KBM-7 (cell line): Measurements from ENCODE around the gene KPTN.

Experiments
- DNase-seq: peaks from one replicate; pipeline ENCODE4 v3.0.0-alpha.2; 2015
- in situ Hi-C: fragments of 300-500 bp; cut with MboI; formaldehyde crosslinking; loops from 2 replicates; pipeline ENCODE4 v1.14.3; 2020; ENCODE audit warnings: low sequenced_read_pairs, low pct_unique_long_range_greater_than_20kb, mixed read lengths

Gene KPTN

DNA sequence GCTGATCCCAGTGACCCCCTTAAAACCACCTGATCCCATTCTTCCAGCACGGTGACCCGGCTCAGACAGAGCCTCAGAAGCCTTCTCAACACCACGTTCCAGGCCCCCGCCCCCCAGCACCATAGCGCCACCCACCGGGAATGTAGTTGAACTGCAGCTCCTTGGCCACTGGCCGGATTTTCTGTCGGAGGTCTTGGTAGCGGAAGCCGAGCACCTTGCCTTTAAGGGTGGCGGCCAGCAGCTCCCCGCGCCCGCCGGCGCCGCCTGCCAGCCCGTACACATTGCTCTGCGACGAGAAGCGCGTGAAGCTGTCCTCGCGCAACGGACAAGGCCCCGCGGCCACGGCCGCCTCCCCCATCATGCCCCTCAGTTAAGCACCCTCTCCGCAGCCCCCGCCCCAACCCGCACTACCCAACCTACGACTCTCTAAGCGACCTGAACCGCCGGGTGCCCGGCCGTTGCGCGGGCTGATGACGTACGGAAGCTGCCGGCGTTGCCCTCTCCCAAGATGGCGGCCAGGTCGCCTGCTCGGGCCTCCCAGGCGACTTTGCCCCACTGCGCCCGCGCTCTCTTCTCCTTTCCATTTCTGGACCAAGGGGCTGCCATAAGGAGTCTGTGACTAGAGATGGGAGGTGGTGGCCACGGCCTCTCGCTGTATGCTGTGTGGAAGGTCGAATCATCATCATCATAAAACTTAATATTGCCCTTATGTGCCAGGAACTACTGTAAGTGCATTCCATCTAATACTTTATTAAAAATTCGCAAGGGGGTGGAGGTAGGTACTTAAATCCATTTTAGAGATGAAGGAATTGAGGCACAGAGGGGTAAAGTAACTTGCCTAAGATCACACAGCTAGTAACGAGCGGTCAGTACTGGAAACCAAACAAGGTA, at the start of gene KPTN:
KPTN (minus strand) TSS at position 420 of the 891 bp plus-strand sequence; CDS start at position 361, 59 bp downstream.
- peak; percentile 90 for DNase-seq
- in situ Hi-C loops = no loop called here

DNA sequence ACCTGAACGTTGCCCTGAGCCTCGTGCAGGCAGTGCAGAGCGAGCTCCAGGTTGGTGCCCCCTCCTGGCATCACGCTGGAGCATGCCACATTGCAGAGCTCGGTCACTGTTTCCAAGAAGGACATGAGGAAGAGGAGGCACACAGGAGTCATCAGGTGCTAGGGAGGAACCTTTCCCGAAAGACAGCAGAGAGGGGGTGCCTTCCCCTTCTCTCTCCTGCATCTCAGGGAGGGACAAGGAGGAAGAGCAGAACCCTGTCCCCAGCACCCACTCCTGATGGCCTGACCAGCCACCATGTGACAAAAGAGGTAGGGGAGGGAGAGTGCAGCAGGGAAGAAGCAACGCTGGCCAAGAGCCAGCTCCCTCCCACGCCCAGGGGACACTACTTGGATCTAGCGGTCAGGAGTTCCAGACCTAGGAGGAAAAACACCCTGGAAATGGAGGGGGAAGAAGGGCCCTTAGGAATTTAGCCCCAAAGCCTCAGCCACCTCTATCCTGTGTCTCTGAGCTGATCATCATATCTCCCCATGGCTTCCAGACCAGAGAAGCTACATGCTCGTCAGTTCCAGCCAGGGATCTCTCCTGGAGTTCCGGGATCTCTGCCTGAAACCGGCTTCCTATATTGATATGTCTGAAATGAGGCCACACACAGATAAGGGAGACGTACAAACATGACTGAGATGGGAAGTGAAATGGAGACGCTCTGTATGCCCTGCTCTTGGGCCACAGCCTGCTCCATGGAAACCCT, 47.8 kb upstream of the KPTN start:
- in situ Hi-C loops = no loop called here
- no peak for DNase-seq

DNA sequence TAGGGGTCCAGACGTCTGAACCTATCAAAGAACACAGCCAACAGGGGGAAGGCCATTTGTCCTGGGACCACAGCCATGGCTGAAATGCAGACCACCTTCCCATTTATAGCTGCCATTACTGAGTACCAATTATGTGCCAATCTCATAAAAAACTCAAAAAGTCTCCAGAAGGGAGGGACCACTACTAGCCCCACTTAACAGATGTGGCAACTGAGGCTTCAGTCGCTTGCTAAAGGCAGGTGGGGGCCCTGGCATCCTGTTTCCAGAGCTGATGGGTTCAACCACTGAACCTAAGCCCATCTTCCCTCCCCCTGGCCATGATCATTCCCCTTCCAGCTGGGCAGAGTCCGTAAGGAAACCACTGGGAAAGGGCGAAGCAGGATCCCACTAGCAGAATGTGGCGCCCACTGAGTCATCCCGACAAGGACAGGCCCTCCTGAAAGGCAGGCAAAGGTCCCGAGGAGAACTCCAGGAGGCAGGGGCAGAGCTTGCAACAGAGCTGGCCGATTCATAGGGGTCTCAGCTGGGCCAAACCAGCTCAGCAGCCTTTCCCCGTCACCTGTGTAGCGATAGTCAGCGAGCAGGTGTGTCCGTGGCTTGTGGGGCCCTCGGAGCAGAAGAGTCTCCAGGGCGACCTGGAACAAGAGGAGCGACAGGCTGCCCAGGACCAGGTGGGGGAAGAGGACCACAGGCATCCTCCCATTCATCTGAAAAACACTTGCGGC, 45.2 kb upstream of the KPTN start:
- no peak for DNase-seq
- in situ Hi-C loops = no loop called here

DNA sequence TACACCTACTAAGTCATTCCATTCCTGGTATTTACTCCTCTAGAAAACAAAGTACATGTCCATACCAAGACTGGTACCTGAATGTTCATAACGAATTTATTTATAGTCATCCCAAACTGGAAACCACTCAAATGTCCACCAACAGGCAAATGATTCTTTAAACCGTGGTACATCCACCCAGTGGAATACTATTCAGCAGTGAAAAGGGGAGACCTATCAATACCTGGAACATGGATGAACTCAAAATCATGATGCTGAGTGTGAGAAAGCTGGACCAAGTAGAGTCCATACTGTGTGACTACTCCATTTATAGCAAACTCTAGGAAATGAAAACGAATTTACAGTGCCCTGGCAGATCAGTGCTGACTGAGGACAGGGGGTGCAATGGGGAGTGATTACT, 42.8 kb upstream of the KPTN start:
- in situ Hi-C loops = no loop called here

DNA sequence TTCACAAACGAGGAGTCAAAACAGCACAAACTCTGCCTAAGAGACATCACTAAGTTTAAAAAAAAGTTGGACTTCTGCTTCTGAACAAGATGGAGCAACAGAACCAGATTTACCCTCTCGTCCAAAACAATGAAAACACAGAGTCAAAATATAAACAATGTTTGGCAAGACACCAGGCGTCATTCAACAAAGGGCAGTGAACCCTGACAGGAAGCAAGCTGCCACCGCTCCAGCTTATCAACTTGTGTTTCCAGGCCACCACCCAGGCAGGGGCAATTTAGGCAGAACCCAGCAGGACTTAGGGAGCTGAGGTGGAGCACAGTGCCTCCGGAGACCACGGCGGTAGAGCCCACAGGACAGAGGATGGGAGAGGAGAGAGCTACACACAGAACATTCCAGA, 39.5 kb upstream of the KPTN start:
- peak; percentile 36 for DNase-seq
- in situ Hi-C loops = no loop called here

More for the DNA sequence above, 42.8 kb upstream of the KPTN start:
- DNase-seq = no peak

DNA sequence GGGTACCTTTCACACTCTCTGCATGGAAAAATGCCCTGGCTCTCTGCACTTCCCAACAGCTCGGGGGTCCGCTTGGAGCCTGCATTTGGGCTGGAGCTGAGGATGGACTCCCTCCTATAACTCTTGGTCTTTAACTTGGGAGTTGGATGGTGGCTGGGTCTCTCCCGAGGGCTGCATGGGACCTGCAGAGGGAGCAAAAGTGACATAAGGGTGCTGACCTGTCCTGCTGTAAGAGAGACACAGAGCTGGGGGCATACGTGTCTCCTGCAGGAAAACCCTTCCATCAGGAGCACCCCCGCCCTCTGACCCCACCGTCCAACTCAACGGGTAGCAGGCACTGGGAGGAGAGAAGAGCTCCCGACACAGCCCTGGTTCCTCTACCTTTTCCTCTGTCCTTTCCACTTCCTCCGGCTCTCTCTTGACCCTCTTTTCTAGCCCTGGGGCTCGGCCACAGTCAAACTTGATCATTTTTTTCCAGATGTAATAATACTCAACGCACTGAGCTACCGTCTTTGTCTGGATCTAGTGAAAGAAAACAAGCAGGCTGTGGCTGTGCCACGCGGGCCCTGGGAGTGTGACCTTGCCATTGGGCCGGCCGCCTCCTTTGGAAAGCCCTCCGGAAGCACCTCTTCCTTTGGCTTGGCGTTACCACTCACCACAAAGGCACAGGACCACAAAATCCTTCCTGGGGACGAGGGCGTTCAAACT, 37.6 kb upstream of the KPTN start:
- DNase-seq = peak; percentile 24
- in situ Hi-C loops = no loop called here

DNA sequence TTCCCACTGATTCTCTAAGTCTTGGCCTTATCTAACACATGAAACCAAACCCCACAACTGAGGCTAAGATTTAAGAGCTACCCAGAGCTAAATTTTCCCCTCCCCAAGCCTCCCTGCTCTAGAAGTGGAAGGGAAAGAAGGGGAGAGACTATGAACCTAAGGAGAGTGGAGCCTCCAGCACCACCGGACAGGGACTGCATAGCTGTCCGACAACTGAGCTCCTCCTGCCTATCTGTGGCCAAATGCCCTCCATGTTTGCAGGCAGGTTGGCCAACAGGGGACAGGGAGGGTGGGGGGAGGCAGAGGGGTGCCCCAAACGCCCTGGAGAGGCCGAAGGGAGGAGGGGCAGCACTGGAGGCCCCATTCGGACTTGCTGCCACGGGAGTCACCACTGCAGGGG, 36.8 kb upstream of the KPTN start:
- DNase-seq = no peak
- in situ Hi-C loops = no loop called here

DNA sequence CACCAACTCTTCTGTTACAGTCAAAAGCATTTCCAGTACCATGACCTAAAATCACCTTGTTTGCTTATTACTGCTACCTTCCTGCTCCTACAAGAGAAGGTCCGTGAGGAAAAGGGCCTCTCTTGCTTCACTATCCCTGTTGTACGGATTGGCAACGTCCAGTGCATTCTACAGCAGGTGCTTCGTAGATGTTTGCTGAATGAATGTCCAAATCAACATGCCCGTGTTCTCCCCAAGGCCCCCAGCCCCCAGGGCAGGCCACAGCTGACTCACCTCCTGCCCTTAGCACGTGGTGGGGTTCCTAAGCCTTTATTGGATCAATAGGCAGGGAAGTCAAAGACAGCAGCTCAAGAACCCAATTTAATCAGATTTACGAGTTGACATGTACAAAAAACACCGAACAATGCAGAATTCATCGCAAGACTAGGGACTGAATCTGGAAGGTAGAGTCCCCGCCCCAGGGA, 36.4 kb upstream of the KPTN start:
- DNase-seq = no peak
- in situ Hi-C loops = no loop called here

DNA sequence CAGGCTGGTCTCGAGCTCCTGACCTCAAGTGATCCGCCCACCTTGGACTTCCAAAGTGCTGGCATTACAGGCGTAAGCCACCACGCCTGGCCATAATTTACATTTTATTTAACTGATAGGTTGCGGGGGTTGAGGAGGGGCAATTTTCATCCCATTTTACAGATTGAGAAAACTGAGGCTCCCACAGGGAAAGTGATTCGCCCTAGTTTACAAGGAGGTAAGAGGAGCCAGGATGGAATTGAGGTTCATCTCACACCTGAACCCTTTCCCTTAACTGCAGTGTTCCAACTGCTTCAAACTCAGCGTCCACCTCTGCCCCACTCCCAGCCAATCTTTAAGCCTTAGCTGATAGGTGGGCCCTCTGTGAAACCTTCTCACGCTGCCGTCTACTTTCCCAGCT, 34.8 kb upstream of the KPTN start:
- in situ Hi-C loops = no loop called here

DNA sequence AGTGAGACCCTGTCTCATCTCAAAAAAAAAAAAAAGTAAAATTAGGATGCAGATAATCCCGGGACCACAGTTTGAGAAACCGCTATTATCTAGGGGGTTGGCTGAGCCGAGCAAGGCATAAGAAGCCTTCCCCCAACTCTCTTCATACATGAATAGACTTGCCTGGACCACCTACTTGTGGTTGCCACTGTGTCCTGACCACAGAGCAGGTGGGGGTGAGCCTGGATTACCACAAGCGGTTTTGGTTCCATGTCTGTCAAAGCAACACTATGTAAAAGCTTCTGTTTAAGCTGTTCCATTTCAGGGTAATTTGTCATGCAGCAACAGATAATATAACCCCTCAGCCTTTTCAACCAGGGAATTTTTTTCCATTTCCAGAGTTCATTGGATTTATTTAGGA, 34.1 kb upstream of the KPTN start:
- in situ Hi-C loops = no loop called here
- DNase-seq = peak; percentile 94

More for the DNA sequence above, 34.8 kb upstream of the KPTN start:
- no peak for DNase-seq

DNA sequence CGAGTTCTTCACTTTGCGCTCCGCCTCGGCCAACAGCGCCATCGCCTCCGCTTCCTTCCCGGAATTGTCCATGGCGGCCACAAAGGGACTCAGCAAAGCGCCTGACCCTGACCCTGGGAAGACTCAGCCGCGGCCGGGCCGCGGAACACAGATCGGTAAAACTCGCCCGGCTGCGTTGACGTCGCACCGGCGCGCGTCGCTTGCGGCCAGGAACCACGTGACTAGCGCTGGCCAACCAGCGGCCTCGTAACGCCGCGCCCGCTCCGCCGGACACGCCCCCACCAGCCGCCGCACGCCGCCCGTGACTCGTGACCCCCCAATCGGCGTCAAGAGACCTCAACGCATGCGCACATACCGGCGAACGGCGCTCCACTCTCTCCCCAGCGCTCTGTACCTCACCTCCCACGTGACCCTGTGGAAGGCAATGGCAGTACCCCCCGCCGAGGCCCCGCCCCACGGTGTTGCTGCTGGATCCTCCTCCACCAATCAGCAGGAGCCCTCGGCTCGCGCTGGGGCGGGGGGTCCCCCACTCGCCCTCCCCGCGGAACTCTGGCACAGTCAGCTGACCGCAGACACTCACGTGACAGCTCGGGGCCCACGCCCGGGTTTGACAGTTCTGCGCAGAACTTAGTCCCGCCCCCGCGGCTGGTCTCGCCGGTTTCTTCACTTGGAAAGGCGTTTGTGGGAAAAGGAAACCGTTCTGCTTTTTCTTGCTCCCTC, 31.0 kb upstream of the KPTN start, which contains the start of gene NAPA:
NAPA (minus strand) TSS at position 195 of the 720 bp plus-strand sequence; CDS start at position 72, 123 bp downstream.
- in situ Hi-C loops = no loop called here
- peak; percentile 100 for DNase-seq

DNA sequence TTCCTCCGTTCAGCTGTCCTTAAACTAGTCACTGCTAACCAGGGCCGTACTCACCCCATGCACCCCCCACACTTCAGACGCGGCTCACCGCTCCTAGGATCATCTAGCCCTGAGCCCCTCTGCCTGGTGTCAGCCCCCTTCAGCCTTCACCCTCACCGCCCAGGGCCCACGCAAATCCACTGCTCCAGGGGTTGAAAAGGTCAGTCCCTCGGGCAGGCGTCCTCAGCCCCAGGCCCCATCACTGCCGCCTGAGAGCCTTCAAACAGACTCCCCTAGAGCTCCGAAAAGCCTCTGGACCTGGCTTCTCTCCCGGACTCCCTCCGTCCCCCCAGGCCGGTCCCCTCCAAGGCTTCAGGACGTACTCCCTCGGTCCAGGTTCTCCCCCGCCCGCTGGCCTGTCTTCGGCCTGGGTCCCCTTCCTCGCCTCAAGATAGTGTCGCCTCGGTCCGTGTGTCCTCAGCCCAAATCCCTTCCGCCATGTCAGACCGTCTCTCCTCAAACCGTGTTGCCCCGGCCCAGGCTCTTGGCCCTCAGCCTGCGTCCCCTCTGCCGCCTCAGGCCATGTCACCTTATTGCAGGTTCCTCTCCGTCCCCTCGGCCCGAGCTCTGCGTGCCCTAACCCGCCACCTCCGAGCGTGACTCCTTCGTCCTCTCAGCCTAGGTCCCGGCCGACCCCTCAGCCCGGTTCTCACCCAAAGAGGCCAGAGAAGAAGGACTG, 30.3 kb upstream of the KPTN start:
- in situ Hi-C loops = no loop called here

DNA sequence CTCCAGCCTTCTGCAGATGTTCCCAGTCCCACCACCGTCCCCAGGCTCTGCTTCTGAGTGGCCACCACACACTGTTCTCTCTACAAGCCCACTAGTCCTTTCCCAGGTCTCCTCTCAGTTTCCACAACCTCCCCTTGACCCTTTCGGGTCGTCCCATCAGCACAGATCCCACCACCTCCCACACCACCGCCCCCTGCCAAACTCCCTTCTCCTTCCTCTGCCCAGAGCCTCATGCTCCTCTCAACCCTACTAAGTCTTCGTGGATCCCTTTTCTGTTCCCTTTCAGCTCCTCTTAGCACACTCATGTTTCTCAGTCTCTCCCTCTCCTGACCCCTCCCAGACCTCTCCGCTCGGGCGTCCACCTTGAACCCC, 28.9 kb upstream of the KPTN start:
- in situ Hi-C loops = no loop called here
- DNase-seq = no peak

More for the DNA sequence above, 30.3 kb upstream of the KPTN start:
- no peak for DNase-seq

DNA sequence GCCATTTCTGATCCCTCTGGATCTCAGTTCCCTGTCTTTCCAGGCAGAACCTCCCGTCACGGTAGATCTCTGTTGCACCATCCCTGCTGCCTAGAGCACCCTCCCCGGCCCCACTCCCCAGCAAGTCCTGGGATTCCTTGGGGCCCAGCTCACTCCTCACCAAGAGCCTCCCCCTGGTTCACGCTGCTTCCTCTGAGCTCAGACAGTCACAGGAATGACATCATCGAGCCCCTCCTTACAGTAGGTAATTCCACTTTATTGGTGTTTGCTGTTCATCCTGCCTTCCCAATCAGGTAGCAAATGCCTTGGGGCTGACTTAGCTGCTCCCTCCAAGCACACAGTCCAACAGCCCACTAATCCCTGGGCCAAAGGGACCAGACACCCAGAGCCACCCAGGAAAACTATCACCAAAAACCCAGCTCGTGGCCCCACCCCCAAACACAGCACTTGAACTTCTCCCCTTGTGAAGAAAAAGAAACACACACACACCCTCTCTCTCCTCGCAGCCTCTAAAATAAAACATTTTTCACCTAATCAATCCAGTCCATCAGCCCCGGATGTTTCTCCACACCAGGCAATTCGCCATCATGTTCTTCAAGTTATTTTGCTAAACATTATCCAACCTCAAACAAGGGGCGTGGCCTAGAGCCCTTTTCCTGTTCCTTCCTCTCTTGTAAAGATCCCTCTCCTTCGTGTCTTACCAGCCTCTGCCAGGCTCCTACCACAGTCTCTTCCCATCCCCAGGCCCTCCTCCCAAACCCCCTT, 28.3 kb upstream of the KPTN start:
- DNase-seq = no peak

DNA sequence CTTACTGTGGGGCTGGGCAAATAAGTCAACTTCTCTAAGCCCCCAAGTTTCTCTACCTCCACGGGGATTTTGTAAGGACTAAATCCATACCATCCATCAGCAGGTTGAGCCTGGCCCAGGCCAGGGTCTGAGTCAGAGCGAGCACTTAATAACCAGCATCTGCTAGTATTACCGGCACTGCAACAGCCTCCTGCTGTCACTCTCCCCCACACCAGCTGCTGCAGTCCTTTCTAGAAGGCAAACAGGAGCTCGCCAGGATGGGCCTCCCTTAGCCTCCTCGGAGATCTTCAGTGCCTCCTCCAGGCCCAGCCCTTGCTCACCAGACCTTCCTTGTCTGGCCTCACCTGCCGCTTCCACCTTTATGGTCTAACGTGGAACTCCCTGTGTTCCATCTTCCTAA, 27.7 kb upstream of the KPTN start:
- no peak for DNase-seq
- in situ Hi-C loops = no loop called here

More for the DNA sequence above, 28.3 kb upstream of the KPTN start:
- in situ Hi-C loops = no loop called here

DNA sequence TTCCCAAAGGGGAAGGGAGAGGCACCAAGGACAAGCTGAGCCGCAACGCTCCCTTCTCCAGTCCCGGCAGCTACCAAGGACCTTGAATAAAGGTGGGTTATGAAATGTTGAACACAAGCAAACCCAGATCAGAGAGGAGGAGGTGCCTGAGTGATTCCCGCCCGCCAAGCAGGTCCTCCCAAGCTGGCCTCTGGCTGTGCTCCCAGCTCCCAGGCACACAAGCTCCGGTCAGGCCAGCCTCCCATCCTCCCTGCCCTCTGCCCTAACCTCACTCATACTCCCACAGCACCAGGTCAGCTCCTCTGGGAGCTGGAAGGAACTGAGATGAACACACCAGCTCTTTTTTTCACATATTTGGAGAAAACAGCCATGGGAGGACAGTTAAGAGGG, 27.1 kb upstream of the KPTN start:
- DNase-seq = no peak
- in situ Hi-C loops = no loop called here

DNA sequence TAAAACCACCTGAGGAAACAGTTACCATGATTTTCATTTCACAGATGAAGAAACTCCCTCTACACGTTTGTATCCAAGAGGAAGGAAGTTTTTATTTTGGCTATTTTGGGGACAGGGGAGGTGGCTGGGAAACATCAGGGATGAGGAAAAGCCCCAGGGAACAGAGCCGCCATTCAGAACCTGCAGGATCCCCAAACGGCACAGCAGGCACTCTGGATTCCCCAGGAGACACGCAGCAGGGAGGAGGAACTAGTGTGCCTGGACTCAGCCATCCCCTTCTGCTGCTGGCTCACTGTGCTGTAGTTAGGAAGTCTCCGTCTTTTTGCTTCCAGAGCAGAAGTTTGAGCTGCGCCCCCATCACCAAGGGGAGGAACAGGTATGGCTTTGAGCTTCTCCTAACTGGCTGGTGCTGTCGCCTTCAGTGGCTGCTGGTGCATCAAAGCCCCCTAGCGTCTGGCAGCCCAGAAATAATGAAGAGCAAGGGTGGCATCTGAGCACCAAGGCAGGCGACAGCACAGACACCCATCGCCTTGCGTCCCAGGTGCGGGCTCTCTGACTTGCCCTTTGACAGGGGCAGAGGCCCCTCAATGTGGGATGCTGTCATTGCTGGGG, 26.6 kb upstream of the KPTN start:
- DNase-seq = no peak
- in situ Hi-C loops = no loop called here
